ENCODE measurements around the gene MICAL2.

GRCh38 chr11:12220305-12220704, 109.9 kb downstream of the MICAL2 start:
- TF ChIP-seq TAF1 (IDR thresholded peaks at IDR 0.05; ENCODE audit: low read depth) (no peak), YY1 (IDR thresholded peaks at IDR 0.05; ENCODE audit: low read depth) (no peak), USF1 (IDR thresholded peaks at IDR 0.05) (no peak), TEAD4 (IDR thresholded peaks at IDR 0.05) (no peak), EGR1 (IDR thresholded peaks at IDR 0.05) (no peak), EP300 (IDR thresholded peaks at IDR 0.05; ENCODE audit: borderline replicate concordance) (no peak), CREB1 (IDR thresholded peaks at IDR 0.05; ENCODE audit: low read depth) (no peak), TCF12 (IDR thresholded peaks at IDR 0.05; ENCODE audit: low read depth) (no peak), CEBPB (IDR thresholded peaks at IDR 0.05) (no peak), RAD21 (IDR thresholded peaks at IDR 0.05; ENCODE audit: low read depth) (no peak), FOXM1 (IDR thresholded peaks at IDR 0.05; ENCODE audit: borderline replicate concordance, low read depth) (no peak), ZBTB7A (IDR thresholded peaks at IDR 0.05; ENCODE audit: low read depth) (no peak)
- TF ChIP-seq, protein P1, sequence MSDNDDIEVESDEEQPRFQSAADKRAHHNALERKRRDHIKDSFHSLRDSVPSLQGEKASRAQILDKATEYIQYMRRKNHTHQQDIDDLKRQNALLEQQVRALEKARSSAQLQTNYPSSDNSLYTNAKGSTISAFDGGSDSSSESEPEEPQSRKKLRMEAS (IDR thresholded peaks at IDR 0.05), result no peak
- TF ChIP-seq, protein P2, sequence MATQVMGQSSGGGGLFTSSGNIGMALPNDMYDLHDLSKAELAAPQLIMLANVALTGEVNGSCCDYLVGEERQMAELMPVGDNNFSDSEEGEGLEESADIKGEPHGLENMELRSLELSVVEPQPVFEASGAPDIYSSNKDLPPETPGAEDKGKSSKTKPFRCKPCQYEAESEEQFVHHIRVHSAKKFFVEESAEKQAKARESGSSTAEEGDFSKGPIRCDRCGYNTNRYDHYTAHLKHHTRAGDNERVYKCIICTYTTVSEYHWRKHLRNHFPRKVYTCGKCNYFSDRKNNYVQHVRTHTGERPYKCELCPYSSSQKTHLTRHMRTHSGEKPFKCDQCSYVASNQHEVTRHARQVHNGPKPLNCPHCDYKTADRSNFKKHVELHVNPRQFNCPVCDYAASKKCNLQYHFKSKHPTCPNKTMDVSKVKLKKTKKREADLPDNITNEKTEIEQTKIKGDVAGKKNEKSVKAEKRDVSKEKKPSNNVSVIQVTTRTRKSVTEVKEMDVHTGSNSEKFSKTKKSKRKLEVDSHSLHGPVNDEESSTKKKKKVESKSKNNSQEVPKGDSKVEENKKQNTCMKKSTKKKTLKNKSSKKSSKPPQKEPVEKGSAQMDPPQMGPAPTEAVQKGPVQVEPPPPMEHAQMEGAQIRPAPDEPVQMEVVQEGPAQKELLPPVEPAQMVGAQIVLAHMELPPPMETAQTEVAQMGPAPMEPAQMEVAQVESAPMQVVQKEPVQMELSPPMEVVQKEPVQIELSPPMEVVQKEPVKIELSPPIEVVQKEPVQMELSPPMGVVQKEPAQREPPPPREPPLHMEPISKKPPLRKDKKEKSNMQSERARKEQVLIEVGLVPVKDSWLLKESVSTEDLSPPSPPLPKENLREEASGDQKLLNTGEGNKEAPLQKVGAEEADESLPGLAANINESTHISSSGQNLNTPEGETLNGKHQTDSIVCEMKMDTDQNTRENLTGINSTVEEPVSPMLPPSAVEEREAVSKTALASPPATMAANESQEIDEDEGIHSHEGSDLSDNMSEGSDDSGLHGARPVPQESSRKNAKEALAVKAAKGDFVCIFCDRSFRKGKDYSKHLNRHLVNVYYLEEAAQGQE (IDR thresholded peaks at IDR 0.05; ENCODE audit: low read depth), result no peak

Data from Ishikawa (cell line).